PC-3 (cell line): ENCODE results near the gene PLA2G4A.

ENCODE experiments used
- CTCF ChIP-seq: fragments of 300-600 bp; sonication (generic); conservative IDR thresholded peaks from 2 replicates; pipeline ENCODE4 v1.5.1; 2017; ENCODE audit warnings: antibody characterized with exemption, low read depth, mild to moderate bottlenecking, low read length
- EZH2phosphoT487 ChIP-seq: fragments of 300-600 bp; sonication (generic); IDR thresholded peaks from 2 replicates; pipeline ENCODE4 v1.6.1; 2018; ENCODE audit warnings: mild to moderate bottlenecking, antibody characterized with exemption, low read length, borderline replicate concordance

- TF ChIP-seq CTCF (no peak), EZH2phosphoT487 (no peak)
Measured at GRCh38 chr1:186927884-186928283, 99.1 kb downstream of the PLA2G4A start.
